ENCODE results near the gene TEX26.

DNA sequence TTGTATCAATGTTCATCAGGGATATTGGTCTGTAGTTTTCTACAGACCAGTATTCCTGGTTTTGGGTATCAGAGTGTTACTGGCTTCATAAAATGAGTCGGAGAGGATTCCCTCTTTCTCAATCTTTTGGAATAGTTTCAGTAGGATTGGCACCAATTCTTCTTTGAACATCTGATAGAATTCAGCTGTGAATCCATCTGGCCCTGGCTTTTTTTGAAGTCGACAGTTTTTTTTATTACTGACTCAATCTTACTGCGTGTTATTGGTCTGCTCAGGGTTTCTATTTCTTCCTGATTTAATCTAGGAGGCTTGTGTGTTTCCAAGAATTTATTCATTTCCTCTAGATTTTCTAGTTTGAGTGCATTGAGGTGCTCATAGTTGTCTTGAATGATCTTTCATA lies 11.4 kb downstream of the TEX26 start:
- TF ChIP-seq POLR2AphosphoS5 (IDR thresholded peaks at IDR 0.05): no peak
- TF ChIP-seq, protein P1, sequence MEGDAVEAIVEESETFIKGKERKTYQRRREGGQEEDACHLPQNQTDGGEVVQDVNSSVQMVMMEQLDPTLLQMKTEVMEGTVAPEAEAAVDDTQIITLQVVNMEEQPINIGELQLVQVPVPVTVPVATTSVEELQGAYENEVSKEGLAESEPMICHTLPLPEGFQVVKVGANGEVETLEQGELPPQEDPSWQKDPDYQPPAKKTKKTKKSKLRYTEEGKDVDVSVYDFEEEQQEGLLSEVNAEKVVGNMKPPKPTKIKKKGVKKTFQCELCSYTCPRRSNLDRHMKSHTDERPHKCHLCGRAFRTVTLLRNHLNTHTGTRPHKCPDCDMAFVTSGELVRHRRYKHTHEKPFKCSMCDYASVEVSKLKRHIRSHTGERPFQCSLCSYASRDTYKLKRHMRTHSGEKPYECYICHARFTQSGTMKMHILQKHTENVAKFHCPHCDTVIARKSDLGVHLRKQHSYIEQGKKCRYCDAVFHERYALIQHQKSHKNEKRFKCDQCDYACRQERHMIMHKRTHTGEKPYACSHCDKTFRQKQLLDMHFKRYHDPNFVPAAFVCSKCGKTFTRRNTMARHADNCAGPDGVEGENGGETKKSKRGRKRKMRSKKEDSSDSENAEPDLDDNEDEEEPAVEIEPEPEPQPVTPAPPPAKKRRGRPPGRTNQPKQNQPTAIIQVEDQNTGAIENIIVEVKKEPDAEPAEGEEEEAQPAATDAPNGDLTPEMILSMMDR (IDR thresholded peaks at IDR 0.05): no peak
- no peak for TF ChIP-seq POLR2A (IDR thresholded peaks at IDR 0.05)

Data from sigmoid colon (tissue), 4 donors.